Measurements from ENCODE around the gene TEX10. TPM values are rescaled to one million over a fixed set of nuclear protein-coding genes. Genes with fewer than 3 reads are reported as not detected.

The TEX10 gene
- total RNA-seq, 1 experiment from 2014 or later = 17.7 TPM

- DNase-seq = no peak
- Mint-ChIP-seq H3K27ac (ENCODE audit: unreplicated experiment) (no peak overlapping the region), H3K27me3 (ENCODE audit: unreplicated experiment) (no peaks in the 10 kb centered on the region), H3K36me3 (ENCODE audit: insufficient read depth, unreplicated experiment) (no peaks in the 10 kb centered on the region), H3K4me3 (ENCODE audit: low read depth, unreplicated experiment) (no peak overlapping the region), H3K9me3 (ENCODE audit: low read depth, unreplicated experiment) (no peaks in the 10 kb centered on the region), H3K4me1 (ENCODE audit: low read depth, unreplicated experiment) (no peaks in the 10 kb centered on the region)
- no TSS peak for BruUV-seq (replicated peaks)
- intact Hi-C loops (cut with micrococcal nuclease; ENCODE audit: unreplicated experiment) = no loop called here
- no peak for TF ChIP-seq CTCF (IDR thresholded peaks at IDR 0.05; ENCODE audit: unreplicated experiment)
- CTCF ChIA-PET = interaction anchor here (0.6 kb wide), 1 partner anchor 202 kb away, joined by 4 read pairs; no protein-coding TSS in a partner anchor
Measured at GRCh38 chr9:100366121-100366520, 13.4 kb upstream of the TEX10 start.

DNA sequence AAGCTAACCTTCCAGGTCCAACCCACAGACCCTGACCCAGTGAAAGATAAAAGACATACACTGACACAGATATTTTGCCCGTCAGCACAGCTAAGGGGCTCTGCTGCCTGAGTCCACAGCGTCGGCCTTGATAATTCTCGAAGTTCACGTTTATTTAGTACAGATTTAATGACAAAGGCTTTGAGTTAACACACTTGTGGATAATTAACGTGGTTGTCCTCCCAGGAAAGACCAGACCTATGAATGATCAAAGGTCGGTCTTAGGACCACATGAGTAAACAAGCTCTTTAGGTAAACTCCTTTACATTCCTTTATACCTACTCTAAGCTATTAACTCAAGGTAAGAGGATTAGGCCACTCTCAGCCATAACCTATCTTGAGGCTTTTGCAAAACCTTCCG lies 11.3 kb upstream of the TEX10 start:
- Mint-ChIP-seq H3K27ac (ENCODE audit: unreplicated experiment) (no peak overlapping the region), H3K27me3 (ENCODE audit: unreplicated experiment) (no peaks in the 10 kb centered on the region), H3K36me3 (ENCODE audit: insufficient read depth, unreplicated experiment) (no peaks in the 10 kb centered on the region), H3K4me3 (ENCODE audit: low read depth, unreplicated experiment) (no peak overlapping the region), H3K9me3 (ENCODE audit: low read depth, unreplicated experiment) (no peaks in the 10 kb centered on the region), H3K4me1 (ENCODE audit: low read depth, unreplicated experiment) (no peaks in the 10 kb centered on the region)
- no peak for TF ChIP-seq CTCF (IDR thresholded peaks at IDR 0.05; ENCODE audit: unreplicated experiment)
- no peak for DNase-seq
- no TSS peak for BruUV-seq (replicated peaks)
- CTCF ChIA-PET = no interaction called here
- intact Hi-C loops (cut with micrococcal nuclease; ENCODE audit: unreplicated experiment) = no loop called here

DNA sequence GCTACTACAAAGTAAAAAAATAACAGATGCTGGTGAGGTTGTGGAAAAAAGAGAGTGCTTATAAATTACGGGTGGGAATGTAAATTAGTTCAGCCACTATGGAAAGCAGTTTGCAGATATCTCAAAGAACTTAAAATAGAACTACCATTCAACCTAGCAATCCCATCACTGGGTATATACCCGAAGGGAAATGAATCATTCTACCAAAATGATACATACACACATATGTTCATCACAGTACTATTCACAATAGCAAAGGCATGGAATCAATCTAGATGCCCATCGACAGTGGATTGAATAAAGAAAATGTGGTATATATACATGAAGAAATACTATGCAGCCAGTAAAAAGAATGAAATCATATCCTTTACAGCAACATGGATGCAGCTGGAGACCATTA lies 6.3 kb upstream of the TEX10 start:
- no peak overlapping the region for H3K4me3 Mint-ChIP-seq (ENCODE audit: low read depth, unreplicated experiment)
- no TSS peak for BruUV-seq (replicated peaks)
- no peak overlapping the region for H3K27ac Mint-ChIP-seq (ENCODE audit: unreplicated experiment)
- peaks cover 10% of the 10 kb centered on the region for H3K4me1 Mint-ChIP-seq (ENCODE audit: low read depth, unreplicated experiment)
- H3K9me3 Mint-ChIP-seq (ENCODE audit: low read depth, unreplicated experiment) = no peaks in the 10 kb centered on the region
- no peaks in the 10 kb centered on the region for H3K36me3 Mint-ChIP-seq (ENCODE audit: insufficient read depth, unreplicated experiment)
- no peak for TF ChIP-seq CTCF (IDR thresholded peaks at IDR 0.05; ENCODE audit: unreplicated experiment)
- DNase-seq = no peak
- CTCF ChIA-PET = no interaction called here
- intact Hi-C loops (cut with micrococcal nuclease; ENCODE audit: unreplicated experiment) = loop anchor here (10.0 kb wide), 1 partner anchor 236 kb away; no protein-coding TSS in a partner anchor
- no peaks in the 10 kb centered on the region for H3K27me3 Mint-ChIP-seq (ENCODE audit: unreplicated experiment)

- no peak overlapping the region for H3K4me3 Mint-ChIP-seq (ENCODE audit: low read depth, unreplicated experiment)
- peaks cover 7% of the 10 kb centered on the region for H3K36me3 Mint-ChIP-seq (ENCODE audit: insufficient read depth, unreplicated experiment)
- H3K4me1 Mint-ChIP-seq (ENCODE audit: low read depth, unreplicated experiment) = peaks cover 10% of the 10 kb centered on the region
- intact Hi-C loops (cut with micrococcal nuclease; ENCODE audit: unreplicated experiment) = loop anchor here (10.0 kb wide), 1 partner anchor 237 kb away; no protein-coding TSS in a partner anchor
- CTCF ChIA-PET = no interaction called here
- no peak for TF ChIP-seq CTCF (IDR thresholded peaks at IDR 0.05; ENCODE audit: unreplicated experiment)
- DNase-seq = no peak
- H3K27me3 Mint-ChIP-seq (ENCODE audit: unreplicated experiment) = no peaks in the 10 kb centered on the region
- no peak overlapping the region for H3K27ac Mint-ChIP-seq (ENCODE audit: unreplicated experiment)
- H3K9me3 Mint-ChIP-seq (ENCODE audit: low read depth, unreplicated experiment) = no peaks in the 10 kb centered on the region
- BruUV-seq (replicated peaks) = no TSS peak
Measured at GRCh38 chr9:100357501-100357900, 4.8 kb upstream of the TEX10 start.

All from Calu3 (cell line).